ENCODE measurements around the gene AMPD1. TPM values are rescaled to one million over a fixed set of nuclear protein-coding genes. Genes with fewer than 3 reads are reported as not detected.

AMPD1 gene
- total RNA-seq, 1 donor from 2014 or later, result 40.7 TPM

DNA sequence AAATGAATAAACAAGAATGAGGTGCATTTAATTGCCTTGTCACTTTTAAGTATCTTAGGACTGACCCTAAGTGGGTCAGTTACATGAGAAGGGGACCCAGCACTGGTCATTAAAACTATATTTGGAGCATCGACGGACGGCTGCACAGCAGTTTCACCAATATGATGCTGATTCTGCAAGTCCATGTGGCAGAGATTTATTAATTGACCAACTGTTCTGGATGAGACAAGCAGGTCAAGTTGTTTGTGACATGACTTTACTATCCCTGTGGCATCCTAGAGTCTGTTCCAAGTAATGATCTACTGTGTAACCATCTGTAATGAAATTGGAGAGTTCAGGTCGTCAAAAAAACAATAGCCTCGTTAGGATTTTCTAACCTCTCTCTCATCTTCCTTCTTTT lies 9.5 kb downstream of the AMPD1 start:
- H3K9me3 ChIP-seq (ENCODE audit: control insufficient read depth in 3 of 3, low read length in 3 of 3), result no peaks in the 10 kb centered on the region
- H3K27ac ChIP-seq (ENCODE audit: low read depth, low read length), result peak overlapping the region; percentile 75
- H3K27me3 ChIP-seq (ENCODE audit: control insufficient read depth in 3 of 3, insufficient read depth in 3 of 3, low read length in 3 of 3), result no peaks in the 10 kb centered on the region
- H3K9ac ChIP-seq (ENCODE audit: low read depth in 1 of 3, low read length in 3 of 3), result peak overlapping the region in 1 of 3 donors; percentile 3
- H3K4me3 ChIP-seq (ENCODE audit: low read length in 3 of 3), result peak overlapping the region in 1 of 3 donors; percentile 23
- peaks cover 35 to 84% (median 60%) of the 10 kb centered on the region in 3 donors for H3K36me3 ChIP-seq (ENCODE audit: control insufficient read depth in 3 of 3, insufficient read depth in 3 of 3, low read length in 3 of 3)
- peaks cover 52 to 73% (median 56%) of the 10 kb centered on the region in 3 donors for H3K4me1 ChIP-seq (ENCODE audit: control insufficient read depth in 3 of 3, insufficient read depth in 3 of 3, low read length in 3 of 3)

- H3K9ac ChIP-seq (ENCODE audit: low read depth in 1 of 3, low read length in 3 of 3), result no peak overlapping the region
- no peaks in the 10 kb centered on the region for H3K27me3 ChIP-seq (ENCODE audit: control insufficient read depth in 3 of 3, insufficient read depth in 3 of 3, low read length in 3 of 3)
- peaks cover 64 to 93% (median 72%) of the 10 kb centered on the region in 3 donors for H3K36me3 ChIP-seq (ENCODE audit: control insufficient read depth in 3 of 3, insufficient read depth in 3 of 3, low read length in 3 of 3)
- H3K27ac ChIP-seq (ENCODE audit: low read depth, low read length), result peak overlapping the region; percentile 23
- H3K4me1 ChIP-seq (ENCODE audit: control insufficient read depth in 3 of 3, insufficient read depth in 3 of 3, low read length in 3 of 3), result peaks cover 4 to 34% (median 5%) of the 10 kb centered on the region in 3 donors
- H3K9me3 ChIP-seq (ENCODE audit: control insufficient read depth in 3 of 3, low read length in 3 of 3), result no peaks in the 10 kb centered on the region
- no peak overlapping the region for H3K4me3 ChIP-seq (ENCODE audit: low read length in 3 of 3)
Observed at GRCh38 chr1:114677691-114678090, 17.7 kb downstream of the AMPD1 start.

DNA sequence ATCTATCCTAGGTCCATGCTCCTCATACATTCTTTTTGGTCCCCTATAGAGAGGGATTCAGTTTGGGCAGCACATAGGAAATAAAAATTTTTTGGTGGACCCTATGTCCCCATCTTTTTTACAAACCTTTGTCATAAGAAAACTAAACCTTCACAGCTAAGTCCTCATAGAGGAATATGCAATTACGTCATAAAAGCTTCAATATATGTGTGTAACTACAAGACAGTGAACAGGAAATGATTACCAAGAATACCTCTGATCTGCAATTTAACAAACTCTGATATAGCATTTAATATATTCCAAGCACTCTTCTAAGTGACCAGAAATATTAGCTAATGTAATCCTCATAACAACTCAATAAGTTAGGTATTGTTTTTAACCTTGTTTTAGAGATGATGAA lies 19.2 kb downstream of the AMPD1 start:
- Histone ChIP-seq H3K4me1 (ENCODE audit: control insufficient read depth in 3 of 3, insufficient read depth in 3 of 3, low read length in 3 of 3) (peaks cover 11 to 41% (median 17%) of the 10 kb centered on the region in 3 donors), H3K9ac (ENCODE audit: low read depth in 1 of 3, low read length in 3 of 3) (no peak overlapping the region), H3K4me3 (ENCODE audit: low read length in 3 of 3) (no peak overlapping the region), H3K27ac (ENCODE audit: low read depth, low read length) (peak overlapping the region; percentile 10), H3K27me3 (ENCODE audit: control insufficient read depth in 3 of 3, insufficient read depth in 3 of 3, low read length in 3 of 3) (no peaks in the 10 kb centered on the region), H3K36me3 (ENCODE audit: control insufficient read depth in 3 of 3, insufficient read depth in 3 of 3, low read length in 3 of 3) (peaks cover 66 to 95% (median 71%) of the 10 kb centered on the region in 3 donors), H3K9me3 (ENCODE audit: control insufficient read depth in 3 of 3, low read length in 3 of 3) (no peaks in the 10 kb centered on the region)

GRCh38 chr1:114671939-114672275 lies 23.4 kb downstream of the AMPD1 start:
- peaks cover 35 to 56% (median 37%) of the 10 kb centered on the region in 3 donors for H3K36me3 ChIP-seq (ENCODE audit: control insufficient read depth in 3 of 3, insufficient read depth in 3 of 3, low read length in 3 of 3)
- no peaks in the 10 kb centered on the region for H3K27me3 ChIP-seq (ENCODE audit: control insufficient read depth in 3 of 3, insufficient read depth in 3 of 3, low read length in 3 of 3)
- no peak overlapping the region for H3K9ac ChIP-seq (ENCODE audit: low read depth in 1 of 3, low read length in 3 of 3)
- peaks cover 17 to 41% (median 28%) of the 10 kb centered on the region in 3 donors for H3K4me1 ChIP-seq (ENCODE audit: control insufficient read depth in 3 of 3, insufficient read depth in 3 of 3, low read length in 3 of 3)
- H3K9me3 ChIP-seq (ENCODE audit: control insufficient read depth in 3 of 3, low read length in 3 of 3), result no peaks in the 10 kb centered on the region
- H3K4me3 ChIP-seq (ENCODE audit: low read length in 3 of 3), result no peak overlapping the region
- H3K27ac ChIP-seq (ENCODE audit: low read depth, low read length), result peak overlapping the region; percentile 87

GRCh38 chr1:114671011-114671938 lies 24.1 kb downstream of the AMPD1 start:
- Histone ChIP-seq H3K4me3 (ENCODE audit: low read length in 3 of 3) (peak overlapping the region in 1 of 3 donors; percentile 29), H3K27me3 (ENCODE audit: control insufficient read depth in 3 of 3, insufficient read depth in 3 of 3, low read length in 3 of 3) (no peaks in the 10 kb centered on the region), H3K36me3 (ENCODE audit: control insufficient read depth in 3 of 3, insufficient read depth in 3 of 3, low read length in 3 of 3) (peaks cover 30 to 49% (median 31%) of the 10 kb centered on the region in 3 donors), H3K9ac (ENCODE audit: low read depth in 1 of 3, low read length in 3 of 3) (no peak overlapping the region), H3K9me3 (ENCODE audit: control insufficient read depth in 3 of 3, low read length in 3 of 3) (no peaks in the 10 kb centered on the region), H3K27ac (ENCODE audit: low read depth, low read length) (peak overlapping the region; percentile 87), H3K4me1 (ENCODE audit: control insufficient read depth in 3 of 3, insufficient read depth in 3 of 3, low read length in 3 of 3) (peaks cover 14 to 41% (median 28%) of the 10 kb centered on the region in 3 donors)

GRCh38 chr1:114670083-114671010 lies 25.0 kb downstream of the AMPD1 start:
- Histone ChIP-seq H3K27ac (ENCODE audit: low read depth, low read length) (peak overlapping the region; percentile 87), H3K4me3 (ENCODE audit: low read length in 3 of 3) (peak overlapping the region; percentile 78 to 85 (median 83)), H3K9ac (ENCODE audit: low read depth in 1 of 3, low read length in 3 of 3) (peak overlapping the region; percentile 63 to 87 (median 65)), H3K27me3 (ENCODE audit: control insufficient read depth in 3 of 3, insufficient read depth in 3 of 3, low read length in 3 of 3) (no peaks in the 10 kb centered on the region), H3K36me3 (ENCODE audit: control insufficient read depth in 3 of 3, insufficient read depth in 3 of 3, low read length in 3 of 3) (peaks cover 24 to 40% (median 27%) of the 10 kb centered on the region in 3 donors), H3K4me1 (ENCODE audit: control insufficient read depth in 3 of 3, insufficient read depth in 3 of 3, low read length in 3 of 3) (peaks cover 14 to 36% (median 26%) of the 10 kb centered on the region in 3 donors), H3K9me3 (ENCODE audit: control insufficient read depth in 3 of 3, low read length in 3 of 3) (no peaks in the 10 kb centered on the region)

DNA sequence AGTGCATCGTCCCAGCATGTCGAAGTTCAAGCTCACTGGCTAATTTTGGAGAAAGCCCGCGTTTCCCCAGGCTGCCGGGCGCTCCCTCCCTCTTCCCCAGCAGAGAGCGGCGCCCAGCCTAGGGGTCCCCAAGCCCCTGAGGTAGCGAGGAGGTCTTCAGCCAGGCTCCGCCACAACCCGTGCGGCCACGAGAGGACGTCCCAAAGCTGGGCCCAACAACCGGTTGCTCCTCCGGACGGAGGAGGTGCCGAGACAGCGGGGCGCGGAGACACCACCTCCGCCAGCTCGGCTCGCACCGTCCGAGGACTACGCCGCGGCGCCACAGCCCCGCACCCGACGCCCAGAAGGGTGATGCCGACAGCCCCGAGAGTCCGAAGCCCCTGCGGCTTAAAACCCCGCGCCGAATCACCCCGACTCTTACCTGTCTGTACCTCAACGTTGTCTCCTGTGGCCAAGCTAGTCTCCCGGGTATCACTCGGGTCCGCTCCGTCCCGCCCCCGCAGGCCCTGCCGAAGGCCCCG lies 25.7 kb downstream of the AMPD1 start, which contains the start of gene DENND2C:
Gene DENND2C, minus strand, starts transcription at position 488 of the 521 bp plus-strand sequence. CDS start 44,065 bp downstream, outside the sequence.
- Histone ChIP-seq H3K27ac (ENCODE audit: low read depth, low read length) (peak within 1 kb of the TSS; percentile 87), H3K9me3 (ENCODE audit: control insufficient read depth in 3 of 3, low read length in 3 of 3) (no peaks in the 10 kb centered on the region), H3K4me1 (ENCODE audit: control insufficient read depth in 3 of 3, insufficient read depth in 3 of 3, low read length in 3 of 3) (peaks cover 14 to 34% (median 25%) of the 10 kb centered on the region in 3 donors), H3K9ac (ENCODE audit: low read depth in 1 of 3, low read length in 3 of 3) (peak within 1 kb of the TSS; percentile 71 to 89 (median 87)), H3K36me3 (ENCODE audit: control insufficient read depth in 3 of 3, insufficient read depth in 3 of 3, low read length in 3 of 3) (peaks cover 17 to 33% (median 22%) of the 10 kb centered on the region in 3 donors), H3K27me3 (ENCODE audit: control insufficient read depth in 3 of 3, insufficient read depth in 3 of 3, low read length in 3 of 3) (no peaks in the 10 kb centered on the region), H3K4me3 (ENCODE audit: low read length in 3 of 3) (peak within 1 kb of the TSS; percentile 78 to 85 (median 83))

GRCh38 chr1:114668784-114669561 lies 26.4 kb downstream of the AMPD1 start:
- peak overlapping the region; percentile 87 for H3K27ac ChIP-seq (ENCODE audit: low read depth, low read length)

GRCh38 chr1:114668373-114668772 lies 27.0 kb downstream of the AMPD1 start:
- Histone ChIP-seq H3K4me1 (ENCODE audit: control insufficient read depth in 3 of 3, insufficient read depth in 3 of 3, low read length in 3 of 3) (peaks cover 14 to 26% (median 25%) of the 10 kb centered on the region in 3 donors), H3K4me3 (ENCODE audit: low read length in 3 of 3) (peak overlapping the region in 1 of 3 donors; percentile 9), H3K36me3 (ENCODE audit: control insufficient read depth in 3 of 3, insufficient read depth in 3 of 3, low read length in 3 of 3) (peaks cover 7 to 20% (median 12%) of the 10 kb centered on the region in 3 donors), H3K27me3 (ENCODE audit: control insufficient read depth in 3 of 3, insufficient read depth in 3 of 3, low read length in 3 of 3) (no peaks in the 10 kb centered on the region), H3K9me3 (ENCODE audit: control insufficient read depth in 3 of 3, low read length in 3 of 3) (no peaks in the 10 kb centered on the region), H3K27ac (ENCODE audit: low read depth, low read length) (peak overlapping the region; percentile 87), H3K9ac (ENCODE audit: low read depth in 1 of 3, low read length in 3 of 3) (peak overlapping the region in 1 of 3 donors; percentile 86)

More at GRCh38 chr1:114668784-114669561, 26.4 kb downstream of the AMPD1 start:
- Histone ChIP-seq H3K9ac (ENCODE audit: low read depth in 1 of 3, low read length in 3 of 3) (peak overlapping the region; percentile 71 to 89 (median 86)), H3K9me3 (ENCODE audit: control insufficient read depth in 3 of 3, low read length in 3 of 3) (no peaks in the 10 kb centered on the region), H3K36me3 (ENCODE audit: control insufficient read depth in 3 of 3, insufficient read depth in 3 of 3, low read length in 3 of 3) (peaks cover 12 to 26% (median 16%) of the 10 kb centered on the region in 3 donors), H3K4me3 (ENCODE audit: low read length in 3 of 3) (peak overlapping the region; percentile 78 to 85 (median 83)), H3K27me3 (ENCODE audit: control insufficient read depth in 3 of 3, insufficient read depth in 3 of 3, low read length in 3 of 3) (no peaks in the 10 kb centered on the region), H3K4me1 (ENCODE audit: control insufficient read depth in 3 of 3, insufficient read depth in 3 of 3, low read length in 3 of 3) (peaks cover 14 to 31% (median 25%) of the 10 kb centered on the region in 3 donors)
